HG02763 (cell line): ENCODE results near the gene PGAM5.
A peak's percentile ranks its signal among the peaks of the same experiment; 100 is the strongest.

Experiments used
- ATAC-seq: cut with Tn5 transposase; IDR thresholded peaks from one replicate; pipeline ENCODE4 v1.9.1; 2021; ENCODE audit warnings: mild to moderate bottlenecking, moderate library complexity; ENCODE audit not compliant: unreplicated experiment

Gene PGAM5

GRCh38 chr12:132710405-132711079 lies at the start of gene PGAM5:
PGAM5 (plus strand) TSS chr12:132710842; CDS start chr12:132710877, 35 bp downstream.
- peak; percentile 90 for ATAC-seq

DNA sequence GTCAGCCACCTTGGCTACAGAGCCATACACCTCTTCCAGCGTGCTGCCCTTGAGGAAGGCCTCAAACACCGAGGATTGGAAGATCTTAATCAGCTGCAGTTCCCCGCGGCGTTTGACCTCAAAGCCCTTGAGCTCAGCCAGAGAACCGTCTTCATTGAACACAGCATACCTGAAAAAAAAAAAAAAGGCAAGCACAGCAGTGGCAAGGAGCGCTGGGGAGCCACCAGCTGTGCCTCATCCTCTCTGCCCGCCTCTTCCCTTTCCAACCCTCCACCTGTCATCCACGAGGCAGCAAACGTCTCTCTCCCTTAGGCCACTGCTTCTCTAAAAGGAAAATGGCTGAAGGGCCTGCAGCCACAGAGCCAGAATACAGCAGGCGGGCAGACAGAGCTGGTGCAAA lies 49.6 kb upstream of the PGAM5 start:
- ATAC-seq: no peak

- ATAC-seq: no peak
These were observed 48.7 kb upstream of the PGAM5 start for GRCh38 chr12:132661972-132662371.

DNA sequence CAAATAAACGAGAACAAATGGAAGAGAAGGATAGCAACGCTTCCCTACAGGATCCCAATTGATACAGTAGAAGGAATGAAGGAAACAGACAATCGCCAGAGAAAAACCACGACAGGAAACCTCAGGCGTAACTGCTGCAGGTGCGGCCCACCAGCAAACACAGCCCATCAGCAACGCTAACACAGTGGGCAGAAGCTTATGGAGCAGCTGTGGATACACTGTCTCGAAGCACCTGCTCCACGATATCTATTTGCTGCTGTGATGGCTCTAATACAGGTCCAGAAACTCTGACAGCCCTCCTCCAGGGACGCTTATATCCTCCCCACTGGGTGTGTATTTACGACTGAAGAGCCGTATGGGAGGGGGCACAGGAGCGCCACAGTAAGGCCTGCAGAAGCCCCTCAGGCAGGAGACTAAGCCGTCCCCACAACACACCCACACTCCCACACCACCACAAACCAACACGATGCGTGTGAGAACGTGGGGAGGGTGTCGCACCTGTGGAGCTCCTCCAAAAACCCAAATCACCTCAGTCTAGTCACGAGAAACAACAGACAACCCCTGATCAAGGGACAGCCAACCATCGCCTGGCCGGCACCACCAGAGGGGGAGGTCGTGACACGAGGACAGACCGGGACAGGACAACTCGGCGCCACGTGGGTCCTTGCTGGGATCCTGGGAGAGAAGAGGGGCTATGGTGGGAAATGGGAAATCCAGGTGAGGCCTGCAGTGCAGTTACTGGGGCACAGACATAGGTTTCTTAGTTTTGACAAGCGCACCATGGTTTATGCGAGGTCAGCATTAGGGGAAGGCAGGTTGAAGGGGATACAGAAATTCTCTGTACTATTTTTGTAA lies 47.5 kb upstream of the PGAM5 start:
- ATAC-seq: no peak

GRCh38 chr12:132664206-132665148 lies 46.2 kb upstream of the PGAM5 start:
- no peak for ATAC-seq

DNA sequence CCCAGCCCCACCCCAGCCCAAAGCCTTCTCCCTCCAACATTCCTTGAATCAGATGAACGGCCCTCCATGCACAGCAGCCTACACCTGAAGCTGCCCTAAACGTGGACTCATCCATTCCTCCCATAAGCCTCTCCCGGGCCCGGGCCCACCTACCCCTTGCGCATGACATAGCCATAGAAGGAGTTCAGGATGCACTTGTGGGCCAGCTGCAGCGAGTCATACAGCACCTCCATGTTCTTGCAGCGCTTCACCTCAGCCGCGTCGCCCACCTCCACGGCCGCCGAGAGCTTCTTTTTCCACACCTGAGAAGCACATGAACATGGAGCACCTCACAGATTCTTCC lies 45.5 kb upstream of the PGAM5 start:
- no peak for ATAC-seq

DNA sequence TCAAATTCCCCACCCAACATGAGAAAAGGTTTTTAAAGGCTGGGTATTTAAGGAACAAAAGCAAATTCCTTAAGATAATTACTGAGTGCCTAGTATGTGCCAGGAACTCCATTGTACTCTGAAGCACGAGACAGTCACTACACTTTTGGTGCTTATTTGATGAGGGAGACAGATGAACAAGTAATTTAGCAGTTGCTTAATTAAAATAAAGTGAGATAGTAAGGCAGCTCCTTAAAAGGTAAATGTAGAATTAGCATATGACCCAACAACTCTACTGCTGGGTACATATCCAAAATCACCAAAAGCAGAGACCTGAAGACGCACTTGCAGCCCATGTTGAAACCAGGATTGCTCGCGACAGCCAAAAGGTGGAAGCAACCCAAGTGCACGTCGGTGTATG lies 44.8 kb upstream of the PGAM5 start:
- ATAC-seq: no peak

DNA sequence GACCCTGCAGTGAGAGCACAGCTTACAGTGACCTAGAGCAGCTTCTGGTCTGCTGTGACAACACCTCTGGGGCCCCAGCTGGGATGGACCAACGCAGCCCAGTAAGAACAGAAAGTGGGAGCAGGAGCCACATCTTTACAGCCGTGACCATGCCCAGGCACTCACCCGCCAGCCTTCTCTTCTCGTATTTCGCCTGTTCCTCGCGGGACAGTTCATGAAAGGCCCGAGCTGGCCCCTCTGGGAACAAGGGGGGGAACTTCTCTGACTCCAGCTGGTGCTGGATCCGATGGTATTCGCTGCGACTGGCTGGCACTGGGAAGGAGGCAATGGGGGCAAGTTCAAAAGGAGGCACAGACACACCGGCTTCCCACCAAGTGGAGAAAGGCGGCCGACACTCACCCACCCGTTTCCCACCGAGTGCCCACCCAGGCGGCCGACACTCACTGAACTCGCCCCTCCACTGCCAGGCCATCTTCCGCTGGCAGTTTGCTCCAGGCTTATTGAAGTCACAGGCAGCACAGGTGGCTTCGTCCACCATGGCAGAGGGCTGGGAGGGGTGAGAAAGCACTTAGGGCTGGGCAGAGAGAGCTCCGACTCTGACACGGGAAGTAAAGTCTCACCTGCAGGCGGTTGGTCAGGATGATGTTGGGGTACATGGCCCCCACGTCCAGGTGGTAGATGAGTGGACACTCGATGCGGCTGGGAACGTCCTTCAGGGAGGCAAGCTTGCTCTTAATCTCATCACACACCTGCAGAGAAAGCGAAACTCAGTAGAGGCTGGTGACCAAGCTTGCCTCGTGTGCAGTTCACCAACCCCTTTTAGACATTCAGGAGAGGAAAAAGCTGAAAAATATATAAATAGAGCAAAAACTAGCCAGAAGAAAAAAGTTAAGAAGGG lies 42.2 kb upstream of the PGAM5 start:
- no peak for ATAC-seq

GRCh38 chr12:132669166-132669879 lies 41.3 kb upstream of the PGAM5 start:
- no peak for ATAC-seq

DNA sequence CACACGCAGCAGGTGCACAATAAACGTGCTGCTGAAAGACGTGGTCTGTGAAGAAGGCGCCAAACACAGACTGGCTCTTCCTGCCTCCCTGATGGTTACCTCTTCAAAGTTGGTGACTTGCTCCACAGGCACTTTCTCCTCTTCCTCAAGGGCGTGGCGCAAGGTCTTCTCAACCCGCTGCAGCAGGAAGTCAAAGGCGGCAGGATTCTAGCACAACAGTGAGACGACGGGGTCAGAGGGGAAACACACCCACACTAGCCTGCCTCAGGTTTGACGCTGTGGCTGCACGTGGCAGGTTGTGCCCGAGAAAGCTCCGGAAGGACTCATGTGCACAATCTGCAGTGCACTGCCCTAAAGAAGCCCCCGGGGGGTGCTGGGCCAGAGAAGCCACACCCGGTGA lies 38.5 kb upstream of the PGAM5 start:
- ATAC-seq: no peak

GRCh38 chr12:132672678-132673077 lies 38.0 kb upstream of the PGAM5 start:
- ATAC-seq: no peak

GRCh38 chr12:132673288-132674179 lies 37.1 kb upstream of the PGAM5 start:
- ATAC-seq: no peak

- ATAC-seq: no peak
These were observed 36.1 kb upstream of the PGAM5 start for GRCh38 chr12:132674561-132674960.

- no peak for ATAC-seq
These were observed 34.7 kb upstream of the PGAM5 start for GRCh38 chr12:132675757-132676432.

- no peak for ATAC-seq
These were observed 33.1 kb upstream of the PGAM5 start for GRCh38 chr12:132677492-132677891.

DNA sequence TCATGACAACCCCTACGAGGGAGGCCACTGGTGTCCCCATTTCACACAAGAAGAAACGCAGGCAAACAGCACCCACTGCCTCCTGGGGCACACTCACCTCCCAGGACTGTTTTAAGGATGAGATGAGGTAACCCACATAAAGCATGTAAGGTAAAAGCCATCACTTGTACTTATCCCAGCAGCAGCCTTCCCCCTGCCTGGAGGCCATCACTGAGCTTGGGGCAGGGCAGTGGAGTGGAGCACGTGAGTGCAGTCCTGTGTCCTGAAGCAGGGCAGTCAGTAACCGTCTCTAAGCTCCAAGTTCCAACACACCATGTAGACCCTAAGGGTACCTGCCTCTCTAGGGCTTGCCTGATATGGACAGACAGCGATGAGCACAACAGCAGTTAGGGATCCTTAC lies 25.2 kb upstream of the PGAM5 start:
- ATAC-seq: no peak

GRCh38 chr12:132686825-132687210 lies 23.8 kb upstream of the PGAM5 start:
- peak; percentile 17 for ATAC-seq
